ENCODE measurements around the gene SRRM4.

GRCh38 chr12:119044094-119044493, 62.8 kb downstream of the SRRM4 start:
- TF ChIP-seq EGR1 (IDR thresholded peaks at IDR 0.05; ENCODE audit: low read depth) (no peak), JUND (IDR thresholded peaks at IDR 0.05) (no peak), TCF7L2 (IDR thresholded peaks at IDR 0.05; ENCODE audit: borderline replicate concordance, extremely low read depth, insufficient read depth, insufficient read length) (no peak), RAD21 (IDR thresholded peaks at IDR 0.05; ENCODE audit: low read depth) (no peak), ATF3 (IDR thresholded peaks at IDR 0.05) (no peak)
- TF ChIP-seq, protein P1, sequence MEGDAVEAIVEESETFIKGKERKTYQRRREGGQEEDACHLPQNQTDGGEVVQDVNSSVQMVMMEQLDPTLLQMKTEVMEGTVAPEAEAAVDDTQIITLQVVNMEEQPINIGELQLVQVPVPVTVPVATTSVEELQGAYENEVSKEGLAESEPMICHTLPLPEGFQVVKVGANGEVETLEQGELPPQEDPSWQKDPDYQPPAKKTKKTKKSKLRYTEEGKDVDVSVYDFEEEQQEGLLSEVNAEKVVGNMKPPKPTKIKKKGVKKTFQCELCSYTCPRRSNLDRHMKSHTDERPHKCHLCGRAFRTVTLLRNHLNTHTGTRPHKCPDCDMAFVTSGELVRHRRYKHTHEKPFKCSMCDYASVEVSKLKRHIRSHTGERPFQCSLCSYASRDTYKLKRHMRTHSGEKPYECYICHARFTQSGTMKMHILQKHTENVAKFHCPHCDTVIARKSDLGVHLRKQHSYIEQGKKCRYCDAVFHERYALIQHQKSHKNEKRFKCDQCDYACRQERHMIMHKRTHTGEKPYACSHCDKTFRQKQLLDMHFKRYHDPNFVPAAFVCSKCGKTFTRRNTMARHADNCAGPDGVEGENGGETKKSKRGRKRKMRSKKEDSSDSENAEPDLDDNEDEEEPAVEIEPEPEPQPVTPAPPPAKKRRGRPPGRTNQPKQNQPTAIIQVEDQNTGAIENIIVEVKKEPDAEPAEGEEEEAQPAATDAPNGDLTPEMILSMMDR (IDR thresholded peaks at IDR 0.05 in 2 of 3, conservative IDR thresholded peaks at IDR 0.05 in 1 of 3; ENCODE audit: borderline replicate concordance in 1 of 3, insufficient read depth in 1 of 3, low read depth in 2 of 3, low read length in 2 of 3) = no peak

All from HCT116 (cell line).